HEK293 (cell line): ENCODE results near the gene PIP5K1C.

Experiments used
- CTCF ChIA-PET: fragments of 350-600 bp; formaldehyde crosslinking; extraction: SDS; loops from one replicate; lab custom pipeline; 2021; ENCODE audit warnings: antibody characterized with exemption; lab: Yijun Ruan, JAX
- POLR2A ChIA-PET: fragments of 300-600 bp; formaldehyde crosslinking; extraction: SDS; loops from one replicate; lab custom pipeline; 2020; ENCODE audit warnings: antibody characterized with exemption, inconsistent platforms; lab: Yijun Ruan, JAX
- H3K27ac ChIP-seq: fragments of 200-500 bp; sonication (Bioruptor generic); 2 replicates; pipeline ENCODE4 v1.5.1; 2014; ENCODE audit warnings: low read depth, low read length, control low read depth, inconsistent platforms; ENCODE audit errors: extremely low read depth
- H3K36me3 ChIP-seq, 2 experiments: fragments of 200-500 bp in 1 of 2; sonication (Bioruptor generic) in 1 of 2; 1 replicate in 1 of 2; 2 replicates in 1 of 2; pipeline ENCODE4 v1.5.1; 2014 to 2017; ENCODE audit warnings: inconsistent platforms in 2 of 2, low read length in 2 of 2; ENCODE audit not compliant: control insufficient read depth in 2 of 2, insufficient read depth in 1 of 2
- H3K4me1 ChIP-seq: fragments of 200-500 bp; sonication (Bioruptor generic); 2 replicates; pipeline ENCODE4 v1.5.1; 2014; ENCODE audit warnings: mild to moderate bottlenecking, low read length, inconsistent platforms; ENCODE audit not compliant: control insufficient read depth, insufficient read depth
- H3K4me3 ChIP-seq: 2 replicates; pipeline ENCODE4 v1.5.1; 2011; ENCODE audit warnings: low read depth, mild to moderate bottlenecking, control low read depth, low read length, moderate library complexity
- H3K9me3 ChIP-seq: fragments of 200-500 bp; sonication (Bioruptor generic); 2 replicates; pipeline ENCODE4 v1.5.1; 2014; ENCODE audit warnings: low read depth, low read length, inconsistent platforms; ENCODE audit not compliant: control insufficient read depth, insufficient read depth
- HOXA7 ChIP-seq: sonication (generic); formaldehyde crosslinking; IDR thresholded peaks from 2 replicates; pipeline ENCODE4 v1.8.1; 2022; ENCODE audit warnings: missing genetic modification reagents, borderline replicate concordance
- IKZF3 ChIP-seq: fragments of 450-650 bp; IDR thresholded peaks from 2 replicates; pipeline ENCODE4 v1.5.0; 2018; ENCODE audit warnings: missing biosample characterization, mild to moderate bottlenecking, missing genetic modification characterization, moderate library complexity
- OSR2 ChIP-seq: fragments of 450-650 bp; formaldehyde crosslinking; IDR thresholded peaks from 2 replicates; pipeline ENCODE4 v1.5.1; 2016; ENCODE audit warnings: missing biosample characterization, missing genetic modification characterization
- SCRT2 ChIP-seq: fragments of 450-650 bp; formaldehyde crosslinking; IDR thresholded peaks from 2 replicates; pipeline ENCODE4 v1.5.1; 2016; ENCODE audit warnings: missing biosample characterization, missing genetic modification characterization
- YY1 ChIP-seq: fragments of 450-650 bp; formaldehyde crosslinking; IDR thresholded peaks from 2 replicates; pipeline ENCODE4 v1.5.1; 2018; ENCODE audit warnings: missing biosample characterization, missing genetic modification characterization
- ZBTB48 ChIP-seq: fragments of 450-650 bp; formaldehyde crosslinking; IDR thresholded peaks from 2 replicates; pipeline ENCODE4 v1.5.1; 2016; ENCODE audit warnings: missing biosample characterization, missing genetic modification characterization
- ZBTB8A ChIP-seq: fragments of 450-650 bp; formaldehyde crosslinking; IDR thresholded peaks from 2 replicates; pipeline ENCODE4 v1.5.1; 2016; ENCODE audit warnings: missing biosample characterization, missing genetic modification characterization
- ZNF10 ChIP-seq: fragments of 450-650 bp; formaldehyde crosslinking; IDR thresholded peaks from 2 replicates; pipeline ENCODE4 v1.5.1; 2017; ENCODE audit warnings: missing biosample characterization, missing genetic modification characterization
- ZNF169 ChIP-seq: fragments of 450-650 bp; formaldehyde crosslinking; IDR thresholded peaks from 2 replicates; pipeline ENCODE4 v1.5.1; 2016; ENCODE audit warnings: missing biosample characterization, missing genetic modification characterization
- ZNF175 ChIP-seq: fragments of 450-650 bp; formaldehyde crosslinking; IDR thresholded peaks from 2 replicates; pipeline ENCODE4 v1.5.1; 2016; ENCODE audit warnings: missing biosample characterization, missing genetic modification characterization
- ZNF202 ChIP-seq: fragments of 450-650 bp; formaldehyde crosslinking; IDR thresholded peaks from 2 replicates; pipeline ENCODE4 v1.5.1; 2016; ENCODE audit warnings: missing biosample characterization, missing genetic modification characterization, borderline replicate concordance
- ZNF221 ChIP-seq: fragments of 450-650 bp; formaldehyde crosslinking; IDR thresholded peaks from 2 replicates; pipeline ENCODE4 v1.5.1; 2017; ENCODE audit warnings: missing biosample characterization, missing genetic modification characterization, borderline replicate concordance
- ZNF391 ChIP-seq: fragments of 450-650 bp; formaldehyde crosslinking; IDR thresholded peaks from 2 replicates; pipeline ENCODE4 v1.5.1; 2016; ENCODE audit warnings: low read depth, missing biosample characterization, missing genetic modification characterization, borderline replicate concordance
- ZNF473 ChIP-seq: fragments of 450-650 bp; formaldehyde crosslinking; IDR thresholded peaks from 2 replicates; pipeline ENCODE4 v1.5.1; 2017; ENCODE audit warnings: missing biosample characterization, missing genetic modification characterization
- ZNF521 ChIP-seq: fragments of 450-650 bp; formaldehyde crosslinking; IDR thresholded peaks from 2 replicates; pipeline ENCODE4 v1.5.1; 2017; ENCODE audit warnings: missing biosample characterization, mild to moderate bottlenecking, missing genetic modification characterization
- ZNF571 ChIP-seq: fragments of 450-650 bp; formaldehyde crosslinking; IDR thresholded peaks from 2 replicates; pipeline ENCODE4 v1.5.0; 2017; ENCODE audit warnings: missing biosample characterization, missing genetic modification characterization
- ZNF747 ChIP-seq: fragments of 450-650 bp; formaldehyde crosslinking; IDR thresholded peaks from 2 replicates; pipeline ENCODE4 v1.5.1; 2016; ENCODE audit warnings: missing biosample characterization, missing genetic modification characterization
- ZNF76 ChIP-seq: fragments of 450-650 bp; formaldehyde crosslinking; IDR thresholded peaks from 2 replicates; pipeline ENCODE4; 2016; ENCODE audit warnings: low read depth, missing biosample characterization, missing genetic modification characterization, borderline replicate concordance
- ZNF768 ChIP-seq: fragments of 450-650 bp; formaldehyde crosslinking; IDR thresholded peaks from 2 replicates; pipeline ENCODE4 v1.5.1; 2018; ENCODE audit warnings: missing biosample characterization, mild to moderate bottlenecking, missing genetic modification characterization
- ZSCAN30 ChIP-seq: fragments of 450-650 bp; IDR thresholded peaks from 2 replicates; pipeline ENCODE4 v1.5.1; 2018; ENCODE audit warnings: missing biosample characterization, mild to moderate bottlenecking, missing genetic modification characterization, moderate library complexity
- TF ChIP-seq, protein P1 (sequence below): fragments of 450-650 bp; formaldehyde crosslinking; IDR thresholded peaks from 2 replicates; pipeline ENCODE4 v1.5.1; 2016; ENCODE audit warnings: missing biosample characterization, missing genetic modification characterization
- TF ChIP-seq, protein P2 (sequence below): fragments of 450-650 bp; formaldehyde crosslinking; IDR thresholded peaks from 2 replicates; pipeline ENCODE4 v1.5.1; 2016; ENCODE audit warnings: missing biosample characterization, missing genetic modification characterization
- TF ChIP-seq, protein P3 (sequence below): sonication (generic); formaldehyde crosslinking; IDR thresholded peaks from 2 replicates; pipeline ENCODE4 v1.8.1; 2022; ENCODE audit warnings: mild to moderate bottlenecking, moderate library complexity, missing genetic modification reagents
- TF ChIP-seq, protein P4 (sequence below): fragments of 450-650 bp; formaldehyde crosslinking; IDR thresholded peaks from 2 replicates; pipeline ENCODE4 v1.5.1; 2017; ENCODE audit warnings: missing biosample characterization, mild to moderate bottlenecking, missing genetic modification characterization, moderate library complexity
- TF ChIP-seq, protein P5 (sequence below): fragments of 450-650 bp; formaldehyde crosslinking; IDR thresholded peaks from 2 replicates; pipeline ENCODE4 v1.5.1; 2016; ENCODE audit warnings: missing biosample characterization, missing genetic modification characterization
- TF ChIP-seq, protein P6 (sequence below): fragments of 450-650 bp; formaldehyde crosslinking; IDR thresholded peaks from 2 replicates; pipeline ENCODE4 v1.5.1; 2017; ENCODE audit warnings: missing biosample characterization, missing genetic modification characterization

Gene PIP5K1C

DNA sequence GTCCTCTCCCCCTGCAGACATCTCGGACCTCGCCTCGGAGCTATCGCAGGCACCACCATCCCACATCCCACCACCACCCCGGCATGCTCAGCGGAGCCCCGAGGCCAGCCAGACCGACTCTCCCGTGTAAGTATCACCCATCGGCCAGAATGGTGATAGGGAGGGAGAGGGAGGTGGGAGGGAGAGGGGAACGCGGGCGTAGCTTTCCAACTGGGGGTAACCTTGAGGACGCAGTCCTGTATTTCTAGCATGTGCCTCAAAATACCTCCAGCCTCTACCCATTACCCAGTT is 34.0 kb upstream of the PIP5K1C start:
- Histone ChIP-seq H3K4me1 (no peaks in the 10 kb centered on the region), H3K27ac (no peak overlapping the region), H3K36me3 (no peaks in the 10 kb centered on the region), H3K4me3 (no peak overlapping the region), H3K9me3 (no peaks in the 10 kb centered on the region)
- POLR2A ChIA-PET: interaction anchor here (0.6 to 0.9 kb wide), 2 partner anchors 29 to 784 kb away, joined by 3 to 5 read pairs; partner anchors contain the start of gene MRPL54
- CTCF ChIA-PET: no interaction called here
- TF ChIP-seq, protein P1, sequence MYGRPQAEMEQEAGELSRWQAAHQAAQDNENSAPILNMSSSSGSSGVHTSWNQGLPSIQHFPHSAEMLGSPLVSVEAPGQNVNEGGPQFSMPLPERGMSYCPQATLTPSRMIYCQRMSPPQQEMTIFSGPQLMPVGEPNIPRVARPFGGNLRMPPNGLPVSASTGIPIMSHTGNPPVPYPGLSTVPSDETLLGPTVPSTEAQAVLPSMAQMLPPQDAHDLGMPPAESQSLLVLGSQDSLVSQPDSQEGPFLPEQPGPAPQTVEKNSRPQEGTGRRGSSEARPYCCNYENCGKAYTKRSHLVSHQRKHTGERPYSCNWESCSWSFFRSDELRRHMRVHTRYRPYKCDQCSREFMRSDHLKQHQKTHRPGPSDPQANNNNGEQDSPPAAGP (tag by site-specific recombination): no peak
- no peak for TF ChIP-seq HOXA7
- TF ChIP-seq, protein P2, sequence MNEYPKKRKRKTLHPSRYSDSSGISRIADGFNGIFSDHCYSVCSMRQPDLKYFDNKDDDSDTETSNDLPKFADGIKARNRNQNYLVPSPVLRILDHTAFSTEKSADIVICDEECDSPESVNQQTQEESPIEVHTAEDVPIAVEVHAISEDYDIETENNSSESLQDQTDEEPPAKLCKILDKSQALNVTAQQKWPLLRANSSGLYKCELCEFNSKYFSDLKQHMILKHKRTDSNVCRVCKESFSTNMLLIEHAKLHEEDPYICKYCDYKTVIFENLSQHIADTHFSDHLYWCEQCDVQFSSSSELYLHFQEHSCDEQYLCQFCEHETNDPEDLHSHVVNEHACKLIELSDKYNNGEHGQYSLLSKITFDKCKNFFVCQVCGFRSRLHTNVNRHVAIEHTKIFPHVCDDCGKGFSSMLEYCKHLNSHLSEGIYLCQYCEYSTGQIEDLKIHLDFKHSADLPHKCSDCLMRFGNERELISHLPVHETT (tag by site-specific recombination): no peak
- no peak for TF ChIP-seq IKZF3 (tag by site-specific recombination)
- TF ChIP-seq SCRT2 (tag by site-specific recombination): no peak
- TF ChIP-seq ZNF175: no peak
- TF ChIP-seq ZBTB48 (tag by site-specific recombination): no peak
- TF ChIP-seq ZNF747 (tag by site-specific recombination): no peak
- TF ChIP-seq ZNF221 (tag by site-specific recombination): no peak
- TF ChIP-seq, protein P3, sequence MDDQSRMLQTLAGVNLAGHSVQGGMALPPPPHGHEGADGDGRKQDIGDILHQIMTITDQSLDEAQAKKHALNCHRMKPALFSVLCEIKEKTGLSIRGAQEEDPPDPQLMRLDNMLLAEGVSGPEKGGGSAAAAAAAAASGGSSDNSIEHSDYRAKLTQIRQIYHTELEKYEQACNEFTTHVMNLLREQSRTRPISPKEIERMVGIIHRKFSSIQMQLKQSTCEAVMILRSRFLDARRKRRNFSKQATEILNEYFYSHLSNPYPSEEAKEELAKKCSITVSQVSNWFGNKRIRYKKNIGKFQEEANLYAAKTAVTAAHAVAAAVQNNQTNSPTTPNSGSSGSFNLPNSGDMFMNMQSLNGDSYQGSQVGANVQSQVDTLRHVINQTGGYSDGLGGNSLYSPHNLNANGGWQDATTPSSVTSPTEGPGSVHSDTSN: no peak
- no peak for TF ChIP-seq ZSCAN30
- no peak for TF ChIP-seq ZNF391
- TF ChIP-seq ZNF521 (tag by site-specific recombination): no peak
- no peak for TF ChIP-seq ZNF473 (tag by site-specific recombination)
- TF ChIP-seq ZNF76 (tag by site-specific recombination): no peak
- TF ChIP-seq ZBTB8A (tag by site-specific recombination): no peak
- TF ChIP-seq, protein P4, sequence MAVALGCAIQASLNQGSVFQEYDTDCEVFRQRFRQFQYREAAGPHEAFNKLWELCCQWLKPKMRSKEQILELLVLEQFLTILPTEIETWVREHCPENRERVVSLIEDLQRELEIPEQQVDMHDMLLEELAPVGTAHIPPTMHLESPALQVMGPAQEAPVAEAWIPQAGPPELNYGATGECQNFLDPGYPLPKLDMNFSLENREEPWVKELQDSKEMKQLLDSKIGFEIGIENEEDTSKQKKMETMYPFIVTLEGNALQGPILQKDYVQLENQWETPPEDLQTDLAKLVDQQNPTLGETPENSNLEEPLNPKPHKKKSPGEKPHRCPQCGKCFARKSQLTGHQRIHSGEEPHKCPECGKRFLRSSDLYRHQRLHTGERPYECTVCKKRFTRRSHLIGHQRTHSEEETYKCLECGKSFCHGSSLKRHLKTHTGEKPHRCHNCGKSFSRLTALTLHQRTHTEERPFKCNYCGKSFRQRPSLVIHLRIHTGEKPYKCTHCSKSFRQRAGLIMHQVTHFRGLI (tag by site-specific recombination): no peak
- no peak for TF ChIP-seq ZNF202
- TF ChIP-seq, protein P5, sequence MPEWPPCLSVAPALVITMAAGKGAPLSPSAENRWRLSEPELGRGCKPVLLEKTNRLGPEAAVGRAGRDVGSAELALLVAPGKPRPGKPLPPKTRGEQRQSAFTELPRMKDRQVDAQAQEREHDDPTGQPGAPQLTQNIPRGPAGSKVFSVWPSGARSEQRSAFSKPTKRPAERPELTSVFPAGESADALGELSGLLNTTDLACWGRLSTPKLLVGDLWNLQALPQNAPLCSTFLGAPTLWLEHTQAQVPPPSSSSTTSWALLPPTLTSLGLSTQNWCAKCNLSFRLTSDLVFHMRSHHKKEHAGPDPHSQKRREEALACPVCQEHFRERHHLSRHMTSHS (tag by site-specific recombination): no peak
- no peak for TF ChIP-seq YY1 (tag by site-specific recombination)

DNA sequence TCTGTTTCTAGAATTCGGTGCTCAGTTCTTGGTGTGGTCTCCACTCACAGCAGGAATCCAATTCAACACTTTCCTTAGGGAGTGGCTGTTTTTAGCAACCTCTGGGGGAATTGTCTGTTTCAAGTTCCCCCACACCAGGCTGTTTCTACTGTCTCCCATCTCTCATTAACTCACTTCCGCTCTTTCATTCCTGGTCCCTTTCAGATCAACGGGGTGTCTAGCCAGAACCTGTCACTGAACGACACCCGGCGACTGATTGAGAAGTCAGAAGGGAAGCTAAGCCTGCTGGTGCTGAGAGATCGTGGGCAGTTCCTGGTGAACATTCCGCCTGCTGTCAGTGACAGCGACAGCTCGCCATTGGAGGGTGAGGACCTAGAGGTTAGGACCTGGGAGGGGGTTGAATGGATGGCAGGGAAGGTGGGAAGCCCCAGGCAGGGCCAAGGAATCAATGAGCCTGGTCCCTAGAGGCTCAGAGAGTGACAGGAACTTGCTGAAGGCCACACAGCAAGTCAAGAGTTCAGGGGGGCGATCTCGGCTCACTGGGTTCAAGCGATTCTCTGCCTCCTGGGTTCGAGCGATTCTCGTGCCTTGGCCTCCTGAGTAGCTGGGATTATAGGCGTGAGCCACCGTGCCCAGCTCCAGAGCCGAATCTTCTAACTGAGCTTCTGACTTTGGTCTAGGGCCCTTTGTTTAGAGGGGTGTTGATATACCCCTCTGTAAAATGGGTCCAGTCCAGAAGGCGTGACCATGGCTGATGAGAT is 33.5 kb upstream of the PIP5K1C start:
- Histone ChIP-seq H3K27ac (no peak overlapping the region), H3K36me3 (no peaks in the 10 kb centered on the region), H3K9me3 (no peaks in the 10 kb centered on the region), H3K4me1 (no peaks in the 10 kb centered on the region), H3K4me3 (no peak overlapping the region)
- ChIA-PET POLR2A (interaction anchor here (0.6 to 0.9 kb wide), 2 partner anchors 29 to 783 kb away, joined by 3 to 5 read pairs; partner anchors contain the start of gene MRPL54), CTCF (no interaction called here)
- TF ChIP-seq, protein P6, sequence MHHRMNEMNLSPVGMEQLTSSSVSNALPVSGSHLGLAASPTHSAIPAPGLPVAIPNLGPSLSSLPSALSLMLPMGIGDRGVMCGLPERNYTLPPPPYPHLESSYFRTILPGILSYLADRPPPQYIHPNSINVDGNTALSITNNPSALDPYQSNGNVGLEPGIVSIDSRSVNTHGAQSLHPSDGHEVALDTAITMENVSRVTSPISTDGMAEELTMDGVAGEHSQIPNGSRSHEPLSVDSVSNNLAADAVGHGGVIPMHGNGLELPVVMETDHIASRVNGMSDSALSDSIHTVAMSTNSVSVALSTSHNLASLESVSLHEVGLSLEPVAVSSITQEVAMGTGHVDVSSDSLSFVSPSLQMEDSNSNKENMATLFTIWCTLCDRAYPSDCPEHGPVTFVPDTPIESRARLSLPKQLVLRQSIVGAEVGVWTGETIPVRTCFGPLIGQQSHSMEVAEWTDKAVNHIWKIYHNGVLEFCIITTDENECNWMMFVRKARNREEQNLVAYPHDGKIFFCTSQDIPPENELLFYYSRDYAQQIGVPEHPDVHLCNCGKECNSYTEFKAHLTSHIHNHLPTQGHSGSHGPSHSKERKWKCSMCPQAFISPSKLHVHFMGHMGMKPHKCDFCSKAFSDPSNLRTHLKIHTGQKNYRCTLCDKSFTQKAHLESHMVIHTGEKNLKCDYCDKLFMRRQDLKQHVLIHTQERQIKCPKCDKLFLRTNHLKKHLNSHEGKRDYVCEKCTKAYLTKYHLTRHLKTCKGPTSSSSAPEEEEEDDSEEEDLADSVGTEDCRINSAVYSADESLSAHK (tag by site-specific recombination): peak; percentile 98
- TF ChIP-seq OSR2 (tag by site-specific recombination) (no peak), ZNF571 (tag by site-specific recombination) (no peak), ZNF10 (tag by site-specific recombination) (peak; percentile 70; the same call in 1 of the 2 replicates), ZNF169 (tag by site-specific recombination) (no peak), ZNF768 (tag by site-specific recombination) (0 out of 2 replicates have a peak, but pooled peaks have one; percentile 26)
